ENCODE data around the gene HTR1D.
"Not testable (repeated sequence)": the region's sequence is repeated elsewhere in the genome, so short reads cannot be mapped to it uniquely, and the experiment has no call there.

HTR1D gene

GRCh38 chr1:23216771-23217420 lies 406 bp downstream of the HTR1D start:
- no peak for DNase-seq

GRCh38 chr1:23215751-23216449 lies 1.4 kb downstream of the HTR1D start:
- DNase-seq: no peak

DNA sequence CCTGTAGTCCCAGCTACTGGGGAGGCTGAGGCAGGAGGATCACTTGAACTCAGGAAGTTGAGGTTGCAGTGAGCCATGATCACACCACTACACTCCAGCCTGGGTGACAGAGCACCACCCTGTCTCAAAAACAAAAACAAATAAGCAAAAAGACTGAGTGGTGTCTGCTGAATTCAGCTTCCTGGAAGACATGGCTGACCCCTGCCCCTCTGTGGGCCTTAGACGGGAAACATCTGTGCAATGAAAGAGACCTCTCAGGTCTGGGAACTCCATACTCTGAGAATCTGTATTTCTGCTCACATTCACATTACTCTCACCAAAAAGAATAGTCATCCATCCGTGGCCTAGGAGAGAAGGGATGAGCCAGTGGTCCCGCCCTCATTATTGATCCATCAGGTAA lies 2.0 kb downstream of the HTR1D start:
- DNase-seq: no peak

GRCh38 chr1:23214640-23215039 lies 2.7 kb downstream of the HTR1D start:
- peak; percentile 47 for DNase-seq

- DNase-seq: no peak
These were observed 5.3 kb downstream of the HTR1D start for GRCh38 chr1:23211955-23212354.

- DNase-seq: no peak
These were observed 6.3 kb downstream of the HTR1D start for GRCh38 chr1:23210963-23211362.

- DNase-seq: peak; percentile 64
These were observed 6.9 kb downstream of the HTR1D start for GRCh38 chr1:23210351-23210785.

GRCh38 chr1:23209770-23210169 lies 7.5 kb downstream of the HTR1D start:
- DNase-seq: no peak

DNA sequence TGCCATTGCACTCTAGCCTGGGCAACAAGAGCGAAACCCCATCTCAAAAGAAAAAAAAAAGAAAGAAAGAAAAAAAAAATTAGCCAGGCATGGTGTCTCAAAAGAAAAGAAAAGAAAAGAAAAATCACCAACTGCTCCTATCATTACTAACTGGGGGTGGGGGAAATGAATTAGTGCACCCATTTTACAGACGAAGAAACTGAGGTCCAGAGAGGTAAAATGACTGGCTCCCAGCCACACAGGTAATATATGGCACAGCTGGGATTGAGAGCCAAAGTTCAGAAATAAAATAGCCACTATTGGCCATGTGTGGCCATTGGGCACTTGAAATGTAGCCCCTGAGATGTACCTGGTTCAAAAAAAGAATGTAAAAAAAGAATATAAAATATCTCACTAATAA lies 8.8 kb downstream of the HTR1D start:
- DNase-seq: no peak

DNA sequence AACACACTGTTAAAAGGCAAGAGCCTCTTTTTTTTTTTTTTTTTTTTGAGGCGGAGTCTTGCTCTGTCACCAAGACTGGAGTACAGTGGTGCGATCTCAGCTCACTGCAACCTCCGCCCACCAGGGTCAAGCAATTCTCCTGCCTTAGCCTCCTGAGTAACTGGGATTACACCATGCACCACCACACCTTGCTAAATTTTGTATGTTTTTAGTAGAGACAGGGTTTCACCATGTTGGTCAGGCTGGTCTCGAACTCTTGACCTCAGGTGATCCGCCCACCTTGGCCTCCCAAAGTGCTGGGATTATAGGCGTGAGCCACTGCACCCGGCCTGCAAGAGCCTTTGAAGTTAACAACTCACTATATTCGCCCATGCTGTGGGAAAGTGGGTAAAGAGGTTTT lies 9.6 kb downstream of the HTR1D start:
- not testable (repeated sequence) for DNase-seq

DNA sequence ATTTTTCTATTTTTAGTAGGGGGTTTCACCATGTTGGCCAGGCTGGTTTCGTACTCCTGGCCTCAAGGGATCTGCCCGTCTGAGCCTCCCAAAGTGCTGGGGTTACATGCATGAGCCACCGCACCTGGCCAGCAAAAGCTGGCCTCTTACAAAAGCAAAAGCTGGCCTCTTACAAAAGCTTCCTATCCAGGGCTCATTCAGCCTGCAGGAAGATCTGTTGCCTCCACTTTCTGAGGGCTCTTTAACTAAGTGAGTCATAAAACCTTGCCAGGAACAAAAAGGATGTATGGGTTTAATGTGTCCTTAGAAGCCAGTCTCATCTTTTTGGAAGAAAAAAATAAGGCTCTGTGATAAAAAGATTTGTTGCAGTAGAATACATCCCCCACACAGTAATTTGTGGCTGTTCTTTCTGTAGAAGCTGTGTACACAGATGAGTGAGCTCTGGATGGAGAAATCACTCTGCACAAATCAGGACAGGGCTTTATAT lies 15.0 kb downstream of the HTR1D start:
- DNase-seq: no peak

- no peak for DNase-seq
These were observed 16.4 kb downstream of the HTR1D start for GRCh38 chr1:23200883-23201282.

GRCh38 chr1:23198373-23198772 lies 18.9 kb downstream of the HTR1D start:
- peak; percentile 59 for DNase-seq

- peak; percentile 97 for DNase-seq
These were observed 20.5 kb downstream of the HTR1D start for GRCh38 chr1:23196627-23197328.

DNA sequence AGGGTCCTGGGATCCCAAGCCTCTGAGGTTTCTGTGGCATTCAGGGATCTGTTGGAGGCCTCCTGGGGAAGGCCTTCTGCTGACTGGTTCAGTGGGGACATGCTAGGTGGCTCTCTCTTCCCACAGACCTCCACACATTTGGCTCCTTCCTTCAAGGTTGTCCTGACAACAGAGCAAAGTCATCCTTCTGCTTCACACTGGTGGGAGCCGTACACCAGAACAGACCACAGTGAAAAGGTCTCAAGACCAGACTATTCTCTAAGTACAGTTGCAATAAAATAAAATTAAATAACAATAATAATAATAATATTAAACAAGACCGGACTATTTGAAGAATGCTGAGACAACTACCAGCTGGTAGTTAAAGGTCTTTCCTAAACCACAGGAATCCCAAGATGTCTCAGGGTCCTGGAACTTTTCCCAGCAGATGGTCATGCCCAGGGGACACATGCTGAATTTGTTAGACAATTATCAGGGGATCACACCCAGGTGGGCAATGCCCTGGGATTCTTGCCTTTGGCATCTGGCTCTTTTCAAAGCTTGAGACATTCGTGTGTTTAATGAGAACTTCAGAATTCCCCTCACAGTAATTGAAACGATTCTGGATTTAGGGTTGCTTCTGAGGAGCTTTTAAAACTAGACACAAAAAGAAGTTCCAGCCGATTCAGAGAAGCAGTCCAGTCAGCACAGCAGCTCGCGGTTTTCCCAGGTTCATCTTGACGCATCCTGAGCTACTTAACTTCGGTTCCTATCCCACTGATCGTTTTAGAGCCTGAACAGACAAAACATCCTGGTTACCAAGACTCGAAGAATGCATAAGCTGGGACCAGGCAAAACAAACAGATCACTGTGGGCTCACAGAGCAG lies 22.9 kb downstream of the HTR1D start:
- peak; percentile 49 for DNase-seq

GRCh38 chr1:23193391-23194118 lies 23.7 kb downstream of the HTR1D start:
- no peak for DNase-seq

GRCh38 chr1:23191199-23191598 lies 26.1 kb downstream of the HTR1D start:
- no peak for DNase-seq

DNA sequence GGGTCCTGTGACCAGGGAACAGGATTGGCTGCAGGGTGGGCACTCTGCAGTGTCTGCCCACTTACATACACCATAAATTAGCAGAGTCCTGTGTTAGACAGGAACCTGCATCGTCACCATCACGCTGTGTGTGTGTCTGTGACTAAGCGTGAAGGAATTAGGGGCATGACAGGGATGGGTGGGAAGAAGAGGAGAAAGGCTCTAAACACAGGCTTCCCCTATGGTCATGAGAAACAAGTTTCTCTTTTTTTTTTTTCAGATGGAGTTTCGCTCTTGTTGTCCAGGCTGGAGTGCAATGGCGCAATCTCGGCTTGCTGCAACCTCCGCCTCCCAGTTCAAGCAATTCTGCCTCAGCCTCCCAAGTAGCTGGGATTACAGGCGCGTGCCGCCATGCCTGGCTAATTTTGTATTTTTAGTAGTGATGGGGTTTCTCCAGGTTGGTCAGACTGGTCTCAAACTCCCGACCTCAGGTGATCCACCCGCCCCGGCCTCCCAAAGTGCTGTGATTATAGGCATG lies 28.3 kb downstream of the HTR1D start:
- peak; percentile 93 for DNase-seq

DNA sequence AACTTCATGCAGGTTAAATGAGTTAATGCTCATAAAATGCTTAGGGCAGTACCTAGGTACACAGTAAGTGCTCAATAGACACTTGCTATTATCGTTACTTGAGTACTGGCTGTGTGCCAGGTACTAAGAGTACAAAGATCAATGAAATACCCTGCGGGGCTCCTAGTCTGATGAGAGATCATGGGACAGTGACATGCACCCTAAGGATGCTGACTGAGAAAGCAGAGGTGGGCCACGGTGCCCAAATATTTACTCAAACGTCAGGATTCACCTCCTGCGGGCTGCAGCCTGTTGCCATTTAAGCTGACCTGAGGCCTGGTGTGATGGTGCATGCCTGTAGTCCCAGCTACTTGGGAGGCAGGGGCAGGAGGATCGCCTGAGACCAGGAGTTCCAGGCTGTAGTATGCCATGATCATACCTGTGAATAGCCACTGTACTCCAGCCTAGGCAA lies 28.8 kb downstream of the HTR1D start:
- DNase-seq: no peak

GRCh38 chr1:23187637-23188036 lies 29.7 kb downstream of the HTR1D start:
- no peak for DNase-seq

DNA sequence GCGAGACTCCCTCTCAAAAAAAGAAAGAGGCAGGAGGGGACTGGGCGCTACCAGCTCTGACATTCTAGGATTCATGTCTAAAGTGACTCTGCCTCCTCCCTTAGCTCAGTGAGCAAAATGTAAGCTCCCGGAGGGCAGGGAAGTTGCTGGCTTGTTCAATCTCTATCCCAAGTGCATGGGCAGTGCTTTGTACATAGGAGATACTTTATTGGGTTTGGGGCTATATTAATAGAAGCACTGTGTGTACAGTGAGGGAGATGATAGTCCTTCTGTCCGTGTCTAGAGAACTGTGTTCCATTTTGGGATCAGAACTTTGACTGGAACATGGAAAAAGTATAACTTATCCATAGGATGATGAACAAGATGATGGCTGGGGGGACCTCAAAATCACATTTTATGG lies 31.9 kb downstream of the HTR1D start:
- no peak for DNase-seq
